OCI-LY7 (cell line): Measurements from ENCODE around the gene C1orf21.

Source experiments
- EZH2phosphoT487 ChIP-seq: fragments of 200-600 bp; sonication (generic); IDR thresholded peaks from 2 replicates; pipeline ENCODE4 v1.6.1; 2018; ENCODE audit warnings: low read depth, borderline replicate concordance, mild to moderate bottlenecking, mixed run types, antibody characterized with exemption, low read length, moderate library complexity, mixed read lengths
- TF ChIP-seq, protein P1 (sequence below): fragments of 200-600 bp; sonication (generic); conservative IDR thresholded peaks from 2 replicates; pipeline ENCODE4 v1.5.1; 2014; ENCODE audit warnings: mild to moderate bottlenecking, antibody characterized with exemption, low read length, moderate library complexity, mixed read lengths

DNA sequence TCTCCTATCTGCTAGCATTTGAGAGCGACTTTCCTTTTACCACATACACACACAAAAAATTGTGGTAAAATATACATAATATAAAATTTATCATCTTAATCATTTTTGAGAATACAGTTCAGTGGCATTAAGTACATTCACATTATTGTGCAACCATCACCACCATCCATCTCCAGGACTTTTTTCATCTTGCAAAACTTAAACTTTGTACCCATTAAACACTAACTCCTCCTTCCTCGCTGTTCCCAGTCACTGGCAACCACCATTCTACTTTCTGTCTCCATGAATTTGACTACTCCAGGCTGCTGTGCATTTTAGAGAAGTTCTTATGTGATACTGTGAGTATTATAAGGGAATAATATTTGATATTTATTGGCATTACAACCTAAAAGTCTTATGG, 181.3 kb downstream of the C1orf21 start:
- TF ChIP-seq, protein P1, sequence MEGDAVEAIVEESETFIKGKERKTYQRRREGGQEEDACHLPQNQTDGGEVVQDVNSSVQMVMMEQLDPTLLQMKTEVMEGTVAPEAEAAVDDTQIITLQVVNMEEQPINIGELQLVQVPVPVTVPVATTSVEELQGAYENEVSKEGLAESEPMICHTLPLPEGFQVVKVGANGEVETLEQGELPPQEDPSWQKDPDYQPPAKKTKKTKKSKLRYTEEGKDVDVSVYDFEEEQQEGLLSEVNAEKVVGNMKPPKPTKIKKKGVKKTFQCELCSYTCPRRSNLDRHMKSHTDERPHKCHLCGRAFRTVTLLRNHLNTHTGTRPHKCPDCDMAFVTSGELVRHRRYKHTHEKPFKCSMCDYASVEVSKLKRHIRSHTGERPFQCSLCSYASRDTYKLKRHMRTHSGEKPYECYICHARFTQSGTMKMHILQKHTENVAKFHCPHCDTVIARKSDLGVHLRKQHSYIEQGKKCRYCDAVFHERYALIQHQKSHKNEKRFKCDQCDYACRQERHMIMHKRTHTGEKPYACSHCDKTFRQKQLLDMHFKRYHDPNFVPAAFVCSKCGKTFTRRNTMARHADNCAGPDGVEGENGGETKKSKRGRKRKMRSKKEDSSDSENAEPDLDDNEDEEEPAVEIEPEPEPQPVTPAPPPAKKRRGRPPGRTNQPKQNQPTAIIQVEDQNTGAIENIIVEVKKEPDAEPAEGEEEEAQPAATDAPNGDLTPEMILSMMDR, result no peak
- TF ChIP-seq EZH2phosphoT487, result no peak
